GM19328 (cell line): ENCODE data around the gene SLK.

Experiments used
- ATAC-seq: cut with Tn5 transposase; IDR thresholded peaks from one replicate; pipeline ENCODE4 v1.9.1; 2021; ENCODE audit warnings: mild to moderate bottlenecking, moderate library complexity; ENCODE audit not compliant: unreplicated experiment

The SLK gene

DNA sequence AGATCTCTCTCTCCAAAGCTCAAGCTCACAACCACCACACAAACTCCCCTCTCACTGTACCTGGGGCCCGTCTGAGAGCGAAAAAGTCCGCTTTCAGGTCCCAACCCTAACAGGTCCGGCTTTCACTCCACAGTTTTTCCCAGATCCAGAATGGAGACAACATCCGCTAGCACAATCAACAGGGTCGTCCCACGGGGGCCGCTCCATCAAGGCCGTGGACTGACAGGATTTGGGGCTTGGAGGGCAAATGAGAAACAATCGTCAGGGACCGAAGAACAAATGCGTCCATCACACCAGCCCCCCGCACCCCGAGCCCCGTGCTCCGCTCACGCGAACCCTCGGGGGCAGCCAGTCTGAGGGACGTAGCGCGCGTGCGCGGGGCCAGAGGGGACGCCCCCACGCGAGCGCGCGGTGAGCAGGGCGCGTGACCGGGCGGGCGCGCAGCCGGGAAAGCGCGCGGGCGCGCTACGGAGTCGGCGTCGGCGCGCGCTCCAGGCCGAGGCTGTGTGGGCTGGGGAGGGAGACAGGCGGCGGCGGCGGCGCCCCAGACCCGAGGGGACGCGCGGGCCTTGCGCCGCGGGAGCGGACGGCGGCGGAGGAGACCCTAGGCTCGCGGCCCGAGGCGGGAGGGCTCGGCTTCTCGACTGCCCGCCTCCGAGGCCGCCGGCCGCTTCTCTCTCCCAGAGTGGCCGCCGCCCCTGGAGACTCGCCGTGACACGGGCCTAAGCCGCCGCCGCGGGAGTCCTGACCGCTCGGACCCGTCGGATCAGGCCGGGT, at the start of gene SLK:
SLK (plus strand) TSS at position 470 of the 777 bp plus-strand sequence. CDS start 606 bp downstream, outside the sequence.
- ATAC-seq = peak; percentile 78

DNA sequence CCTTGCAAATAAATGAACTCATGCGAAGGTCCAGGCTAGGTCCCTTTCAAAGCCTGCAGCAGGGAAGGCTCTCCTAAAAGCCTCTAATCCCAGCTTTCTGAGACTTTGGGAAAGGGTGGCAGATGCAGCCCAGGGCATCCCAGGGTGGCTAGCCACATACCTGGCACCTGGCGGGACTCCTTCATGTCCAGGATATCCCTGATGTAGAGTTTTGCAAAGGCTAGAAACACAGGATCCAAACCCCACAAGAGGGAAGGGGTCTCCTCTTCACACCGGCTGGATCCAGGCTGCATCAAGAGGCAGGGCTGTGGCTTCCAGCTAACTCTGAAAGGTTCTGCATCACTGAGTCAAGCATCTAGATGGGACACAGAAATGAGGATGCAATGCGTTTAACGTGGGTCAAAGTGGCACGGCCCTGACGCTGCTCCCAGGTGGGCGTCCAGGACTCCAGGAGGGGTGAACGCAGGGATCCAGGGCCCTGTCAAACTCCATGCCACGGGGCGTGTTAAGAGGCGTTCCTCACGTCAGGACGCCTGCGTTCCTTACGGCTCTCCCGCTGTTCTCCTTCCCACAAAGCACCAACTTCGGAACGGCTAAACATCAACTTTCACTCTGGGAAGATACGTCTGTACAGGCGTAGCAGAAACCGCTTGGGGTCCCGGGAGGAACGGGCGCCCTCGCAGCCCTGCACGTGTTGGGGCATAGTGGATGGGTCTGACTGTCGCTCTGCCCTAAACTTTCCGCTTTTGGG, 49.5 kb upstream of the SLK start:
- ATAC-seq = no peak

DNA sequence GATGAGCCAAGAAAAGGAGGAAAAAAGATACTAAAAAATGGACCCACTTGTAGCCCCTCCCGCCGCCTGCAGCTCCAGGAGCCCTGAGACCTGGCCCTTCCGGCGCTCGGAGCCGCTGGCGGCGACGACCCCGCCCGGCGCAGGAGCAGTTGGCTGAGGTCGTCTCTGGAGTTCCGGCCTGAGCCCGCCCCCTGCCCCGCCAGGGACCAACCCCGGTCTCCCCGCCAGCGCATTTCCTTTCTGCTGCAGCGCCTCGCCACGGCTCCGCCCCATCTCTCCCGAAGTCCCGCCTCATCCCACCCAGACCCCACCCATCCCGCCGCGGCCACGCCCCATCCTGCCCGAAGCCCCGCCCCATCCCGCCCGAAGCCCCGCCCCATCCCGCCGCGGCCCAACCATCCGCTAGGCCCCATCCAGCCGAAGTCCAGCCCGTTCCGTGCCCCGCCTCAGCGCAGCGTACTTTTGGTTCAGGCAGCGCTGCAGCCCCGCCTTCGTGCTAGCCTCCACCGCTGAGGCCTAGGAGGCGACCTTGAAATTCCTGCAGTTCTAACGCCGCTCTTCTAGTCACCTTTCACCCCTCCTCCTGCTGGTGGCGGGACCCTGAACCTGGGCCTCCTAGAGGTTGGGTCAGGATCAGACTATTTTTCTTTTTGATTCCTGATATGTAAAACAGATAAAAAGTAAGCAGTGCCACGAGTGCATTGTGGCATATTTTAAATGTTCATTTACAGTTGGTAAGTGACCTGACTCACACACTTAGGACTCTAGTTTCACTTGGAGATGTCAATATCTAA, 48.7 kb upstream of the SLK start, which contains the start of gene STN1:
STN1 (minus strand) TSS at position 132 of the 794 bp plus-strand sequence. CDS start 590 bp downstream, outside the sequence.
- ATAC-seq = peak; percentile 90

GRCh38 chr10:103919648-103920025, 47.3 kb upstream of the SLK start:
- ATAC-seq = no peak

DNA sequence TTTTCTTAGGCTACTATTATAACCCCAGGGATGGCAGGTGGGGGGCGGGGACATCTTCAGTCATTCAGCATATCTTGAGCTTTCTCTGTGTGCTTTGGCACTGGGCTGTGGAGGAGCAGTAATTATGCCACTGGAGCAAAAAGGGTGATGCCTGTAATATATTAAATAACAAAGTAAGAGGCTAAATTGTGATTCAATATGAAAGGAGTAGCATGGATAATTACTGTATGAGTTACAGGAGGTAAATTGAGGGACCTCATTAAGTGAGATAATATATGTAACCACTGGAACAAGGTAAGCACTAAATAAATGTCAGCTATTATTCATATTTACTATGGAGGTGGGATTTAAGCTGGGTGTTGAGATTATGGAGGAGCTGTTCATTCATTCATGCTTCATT, 45.7 kb upstream of the SLK start:
- no peak for ATAC-seq

GRCh38 chr10:103921750-103922195, 45.2 kb upstream of the SLK start:
- ATAC-seq = no peak

DNA sequence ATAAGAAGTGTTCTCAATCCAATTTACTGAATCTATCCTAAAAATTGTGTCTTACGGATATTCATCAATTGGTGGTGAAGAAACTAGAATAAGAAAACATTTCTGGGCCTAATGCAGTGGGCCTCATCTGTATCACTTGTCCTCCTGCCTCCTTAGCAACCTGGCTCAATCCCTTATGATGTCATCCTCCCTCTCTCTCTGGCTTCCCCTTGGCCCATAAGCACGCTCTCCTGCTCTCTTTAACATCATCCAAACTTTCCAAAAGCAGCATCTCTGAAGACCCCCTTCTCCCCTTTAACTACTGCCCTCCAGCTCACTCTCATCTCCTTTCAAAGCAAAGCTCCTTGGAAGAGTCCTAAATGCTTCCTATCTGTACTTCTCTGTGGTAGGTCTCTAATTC, 44.3 kb upstream of the SLK start:
- no peak for ATAC-seq

DNA sequence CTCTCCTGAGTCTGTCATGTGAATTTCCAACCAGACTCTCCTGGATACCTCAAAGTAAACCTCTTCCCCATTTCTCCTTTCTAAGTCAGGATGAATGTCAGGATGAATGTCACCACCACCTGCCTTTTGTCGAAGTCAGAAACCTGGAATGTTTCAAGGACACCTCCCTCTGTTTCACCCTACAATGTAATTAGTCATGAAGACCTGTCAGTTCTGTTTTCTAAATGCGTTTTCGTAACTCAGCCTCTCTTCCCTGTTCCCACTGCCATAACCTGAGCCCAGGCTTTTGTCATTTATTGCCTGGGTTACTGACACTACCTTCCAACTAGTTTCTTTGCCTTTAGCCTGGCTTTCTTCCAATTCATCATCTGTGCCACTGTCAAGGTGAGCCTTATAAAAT, 43.4 kb upstream of the SLK start:
- ATAC-seq = no peak

GRCh38 chr10:103925591-103925990, 41.3 kb upstream of the SLK start:
- no peak for ATAC-seq

DNA sequence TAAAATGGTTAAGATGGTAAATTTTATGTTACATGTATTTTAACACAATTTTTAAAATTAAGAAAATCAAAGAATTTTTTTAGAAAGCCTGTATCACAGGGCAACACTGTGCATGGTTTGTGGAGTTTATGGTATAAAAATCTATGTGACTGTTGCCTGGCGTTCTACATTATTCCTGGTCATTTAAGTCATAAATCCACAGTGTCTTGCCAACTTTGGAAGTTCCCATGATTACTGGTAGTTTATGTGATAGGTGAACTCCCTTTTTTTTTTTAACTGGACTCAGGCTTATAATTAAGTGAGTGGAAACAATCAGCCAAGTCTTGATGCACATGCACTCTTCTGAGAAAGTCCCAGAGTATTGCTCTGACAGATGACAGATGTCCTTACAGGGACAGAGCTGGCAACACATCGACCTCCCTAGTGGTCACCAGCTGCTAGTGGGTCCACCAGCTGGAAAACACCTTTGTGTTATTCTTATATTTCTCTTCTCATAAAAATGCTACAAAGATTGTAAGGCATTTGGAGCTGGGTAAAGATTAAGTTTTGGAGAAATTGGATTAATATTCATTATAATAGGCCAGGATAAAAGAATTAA, 40.1 kb upstream of the SLK start:
- no peak for ATAC-seq

- no peak for ATAC-seq
These were observed 38.2 kb upstream of the SLK start for GRCh38 chr10:103928784-103929183.

- ATAC-seq = no peak
These were observed 37.5 kb upstream of the SLK start for GRCh38 chr10:103929381-103929921.

- no peak for ATAC-seq
These were observed 36.5 kb upstream of the SLK start for GRCh38 chr10:103930449-103930848.

DNA sequence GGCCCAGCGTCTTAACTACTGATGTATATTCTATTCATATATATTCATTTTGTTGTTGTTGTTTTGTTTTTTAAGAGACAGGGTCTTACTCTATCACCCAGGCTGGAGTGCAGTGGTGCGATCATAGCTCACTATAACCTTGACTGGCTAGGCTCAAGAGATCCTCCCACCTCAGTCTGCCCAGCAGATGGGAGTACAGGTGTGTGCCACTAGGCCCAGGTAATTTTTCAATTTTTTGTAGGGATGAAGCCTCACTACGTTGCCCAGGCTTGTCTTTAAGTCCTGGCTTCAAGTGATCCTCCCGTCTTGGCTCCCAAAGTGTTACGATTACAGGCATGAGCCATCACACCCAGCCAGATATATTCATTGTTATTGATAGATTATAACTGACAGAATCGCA, 36.1 kb upstream of the SLK start:
- ATAC-seq = no peak

DNA sequence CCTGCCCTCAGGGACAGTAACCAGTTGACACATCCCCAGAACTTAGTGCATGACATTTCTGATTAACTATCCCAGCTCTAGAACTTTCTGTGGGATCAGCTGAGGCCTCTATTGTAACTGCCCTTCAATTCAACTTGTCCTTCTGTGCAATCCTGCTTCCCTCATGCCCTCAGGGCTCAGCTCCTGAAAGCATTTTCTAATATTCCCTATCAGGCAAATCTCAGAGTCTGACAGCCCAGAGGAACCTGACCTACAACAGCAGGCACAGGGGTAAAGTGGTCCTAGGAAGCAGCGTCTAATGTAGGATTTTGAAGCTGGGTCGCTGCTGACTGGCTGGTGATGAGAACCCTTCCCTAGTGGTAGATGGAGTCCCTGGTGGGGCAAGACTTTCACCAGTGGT, 35.3 kb upstream of the SLK start:
- ATAC-seq = no peak

DNA sequence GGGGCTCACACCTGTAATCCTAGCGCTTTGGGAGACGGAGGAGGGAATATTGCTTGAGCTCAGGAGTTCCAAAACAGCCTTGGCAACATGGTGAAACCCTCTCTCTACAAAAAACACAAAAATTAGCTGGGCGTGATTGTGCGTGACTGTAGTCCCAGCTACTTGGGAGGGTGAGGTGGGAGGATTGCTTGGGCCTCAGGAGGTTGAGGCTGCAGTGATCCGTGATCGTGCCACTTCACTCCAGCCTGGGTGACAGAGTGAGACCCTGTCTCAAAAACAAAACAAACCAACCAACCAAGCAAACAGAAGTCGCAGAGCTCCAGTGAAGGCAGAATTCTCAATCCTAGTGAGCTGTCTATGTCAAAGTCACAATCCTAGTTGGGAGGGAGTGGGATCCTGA, 34.7 kb upstream of the SLK start:
- no peak for ATAC-seq

GRCh38 chr10:103932971-103933370, 34.0 kb upstream of the SLK start:
- no peak for ATAC-seq

DNA sequence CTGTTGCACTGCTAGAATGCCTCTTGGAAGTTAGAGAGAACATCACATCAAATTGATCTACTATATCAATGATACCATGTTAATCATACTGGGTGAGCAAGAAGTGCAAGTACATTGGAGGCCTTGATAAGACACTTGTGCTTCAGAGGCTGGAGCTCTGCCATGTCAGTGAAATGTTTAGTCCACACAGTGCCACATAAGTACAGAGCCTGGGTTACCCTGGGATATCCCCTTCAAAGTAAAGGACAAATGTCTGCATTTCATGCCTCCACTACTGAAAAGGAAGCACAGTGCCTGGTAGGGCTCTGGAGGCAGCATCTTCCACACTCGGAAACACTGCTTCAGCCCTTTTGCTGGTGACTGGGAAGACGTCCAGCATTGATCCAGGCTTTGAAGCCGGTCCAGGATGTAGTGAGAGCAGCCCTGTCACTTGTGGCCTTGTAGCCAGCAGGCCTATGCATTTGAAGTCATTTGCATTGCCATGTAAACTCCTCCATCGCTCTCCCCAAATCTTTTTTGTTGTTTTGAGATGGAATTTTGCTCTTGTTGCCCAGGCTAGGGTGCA, 33.3 kb upstream of the SLK start:
- ATAC-seq = no peak

- no peak for ATAC-seq
These were observed 32.6 kb upstream of the SLK start for GRCh38 chr10:103934308-103934707.

DNA sequence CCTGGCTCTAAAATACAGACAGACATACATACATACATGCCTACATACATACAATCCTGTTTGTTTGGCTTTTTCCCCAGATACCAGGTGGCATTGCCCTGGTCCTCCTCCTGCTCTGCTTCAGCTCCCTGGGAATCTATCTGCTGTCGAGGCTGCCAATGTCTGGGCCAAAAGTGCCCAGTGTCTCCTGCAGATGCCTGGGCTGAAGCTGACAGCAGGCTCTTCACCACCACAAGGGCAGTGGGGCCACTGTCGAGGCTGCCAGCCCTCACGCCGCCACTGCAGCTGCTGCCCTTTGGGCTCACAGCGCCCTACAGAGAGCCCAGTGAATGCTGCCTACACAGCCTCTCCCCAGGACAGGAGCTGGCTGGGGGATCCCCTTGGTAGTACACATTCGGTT, 30.9 kb upstream of the SLK start:
- no peak for ATAC-seq
